Eye (tissue), 1 donor: Measurements from ENCODE around the gene CROCC.
"Not testable (repeated sequence)": the region's sequence is repeated elsewhere in the genome, so short reads cannot be mapped to it uniquely, and the experiment has no call there.

Source experiments
- DNase-seq: peaks from one replicate; pipeline ENCODE4 v3.0.0-alpha.2; 2015

CROCC gene

GRCh38 chr1:16918936-16919665 lies 2.6 kb upstream of the CROCC start:
- DNase-seq: not testable (repeated sequence)

GRCh38 chr1:16920951-16921350 lies 780 bp upstream of the CROCC start:
- DNase-seq: no peak

DNA sequence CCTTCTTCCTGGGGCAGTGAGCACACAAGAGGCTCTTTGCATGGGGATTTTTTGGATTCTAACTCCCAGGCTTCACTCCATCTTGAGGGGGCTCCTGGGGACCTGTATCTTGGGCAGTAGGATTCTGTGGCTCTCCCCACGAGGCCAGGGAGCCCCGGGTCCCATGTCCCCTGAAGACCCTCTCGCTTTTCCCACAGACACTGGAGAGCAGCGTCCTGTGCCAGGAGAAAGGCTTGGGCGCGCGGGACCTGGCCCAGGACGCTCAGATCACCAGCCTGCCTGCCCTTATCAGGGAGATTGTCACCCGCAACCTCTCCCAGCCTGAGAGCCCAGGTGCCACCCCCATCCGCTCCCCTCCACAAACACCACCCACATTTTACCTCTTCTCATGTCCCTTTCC lies 735 bp downstream of the CROCC start:
- no peak for DNase-seq

GRCh38 chr1:16922885-16923431 lies 1.2 kb downstream of the CROCC start:
- peak; percentile 55 for DNase-seq

GRCh38 chr1:16924216-16924918 lies 2.6 kb downstream of the CROCC start:
- no peak for DNase-seq

- no peak for DNase-seq
These were observed 3.3 kb downstream of the CROCC start for GRCh38 chr1:16924919-16925477.

DNA sequence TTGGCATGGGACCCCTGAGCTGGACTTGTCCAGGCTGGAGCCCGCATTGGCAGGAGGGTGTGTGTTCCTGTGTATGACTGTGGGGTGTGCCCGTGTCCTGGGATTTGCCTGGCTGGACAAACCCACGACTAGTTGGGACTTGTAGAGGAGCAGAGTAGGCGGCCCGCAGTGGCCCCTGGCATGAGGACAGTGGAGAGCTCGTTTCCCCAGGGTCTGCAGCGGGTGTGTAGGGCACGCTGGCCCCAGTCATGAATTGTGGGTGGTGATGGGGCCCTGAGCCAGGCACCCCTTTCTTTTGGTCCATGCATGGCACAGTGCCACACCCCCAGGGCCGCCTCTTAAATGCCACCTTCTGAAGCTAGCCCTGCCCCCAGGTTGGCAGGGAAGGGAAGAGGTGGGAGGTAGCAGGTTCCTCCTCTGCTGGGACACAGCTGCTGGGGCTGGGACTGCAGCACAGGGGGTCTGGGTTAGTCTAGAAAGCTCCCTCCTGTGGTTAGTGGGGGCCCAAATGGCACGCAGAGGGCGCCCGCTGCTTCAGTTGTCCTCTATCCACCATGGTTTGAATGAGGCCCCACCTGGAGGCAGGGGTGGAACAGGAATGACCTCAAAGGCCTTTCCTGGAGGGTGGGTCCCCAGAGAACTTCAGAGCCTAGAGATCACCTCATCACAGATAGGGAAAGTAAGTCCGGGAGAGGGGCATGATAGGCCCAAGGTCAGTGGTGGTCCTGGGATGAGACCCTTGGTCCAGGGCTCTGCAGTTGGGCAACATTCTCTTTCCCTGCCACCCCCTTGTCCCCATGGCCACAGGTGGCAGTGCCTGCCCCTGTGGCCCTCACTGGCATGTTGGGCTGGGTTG lies 4.1 kb downstream of the CROCC start:
- DNase-seq: no peak

GRCh38 chr1:16926491-16927073 lies 4.9 kb downstream of the CROCC start:
- DNase-seq: peak; percentile 96

GRCh38 chr1:16927256-16927655 lies 5.5 kb downstream of the CROCC start:
- DNase-seq: no peak

DNA sequence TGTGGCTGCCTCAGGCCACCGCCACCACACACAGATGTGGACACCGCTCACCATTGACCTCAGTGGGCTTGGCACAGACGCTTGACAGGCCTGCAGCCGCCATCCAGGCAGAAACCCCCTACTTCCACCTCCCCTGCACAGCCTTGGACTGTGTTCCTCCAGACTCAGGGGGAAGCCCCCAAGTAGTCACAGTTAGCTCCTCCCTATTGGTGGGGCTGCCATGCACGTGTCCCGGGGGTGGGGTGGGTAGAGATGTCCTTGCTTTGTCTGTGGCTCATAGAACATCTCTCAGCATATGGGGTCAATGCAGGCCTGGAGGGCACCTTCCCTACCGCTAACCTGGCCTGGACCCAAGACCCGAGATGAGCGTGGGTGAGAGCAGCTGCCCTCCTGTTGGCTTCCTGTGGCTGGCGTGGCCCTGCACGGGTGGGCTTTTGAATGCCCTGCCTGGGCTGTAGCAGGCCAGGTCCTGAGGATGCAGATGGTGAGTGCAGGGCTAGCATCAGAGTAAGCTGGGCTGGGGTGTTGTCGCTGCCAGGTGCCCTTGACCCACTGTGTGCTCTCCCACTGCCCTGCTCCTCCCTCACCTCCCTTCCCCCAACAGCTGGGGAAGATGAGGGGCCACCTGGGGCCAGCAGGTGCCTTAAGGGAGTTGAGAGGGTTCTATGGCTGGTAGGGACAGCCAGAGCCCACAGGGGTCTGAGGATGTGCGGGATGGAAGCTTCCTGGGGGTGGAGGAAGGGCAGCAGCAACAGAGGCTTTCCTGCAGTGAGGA lies 6.2 kb downstream of the CROCC start:
- no peak for DNase-seq

DNA sequence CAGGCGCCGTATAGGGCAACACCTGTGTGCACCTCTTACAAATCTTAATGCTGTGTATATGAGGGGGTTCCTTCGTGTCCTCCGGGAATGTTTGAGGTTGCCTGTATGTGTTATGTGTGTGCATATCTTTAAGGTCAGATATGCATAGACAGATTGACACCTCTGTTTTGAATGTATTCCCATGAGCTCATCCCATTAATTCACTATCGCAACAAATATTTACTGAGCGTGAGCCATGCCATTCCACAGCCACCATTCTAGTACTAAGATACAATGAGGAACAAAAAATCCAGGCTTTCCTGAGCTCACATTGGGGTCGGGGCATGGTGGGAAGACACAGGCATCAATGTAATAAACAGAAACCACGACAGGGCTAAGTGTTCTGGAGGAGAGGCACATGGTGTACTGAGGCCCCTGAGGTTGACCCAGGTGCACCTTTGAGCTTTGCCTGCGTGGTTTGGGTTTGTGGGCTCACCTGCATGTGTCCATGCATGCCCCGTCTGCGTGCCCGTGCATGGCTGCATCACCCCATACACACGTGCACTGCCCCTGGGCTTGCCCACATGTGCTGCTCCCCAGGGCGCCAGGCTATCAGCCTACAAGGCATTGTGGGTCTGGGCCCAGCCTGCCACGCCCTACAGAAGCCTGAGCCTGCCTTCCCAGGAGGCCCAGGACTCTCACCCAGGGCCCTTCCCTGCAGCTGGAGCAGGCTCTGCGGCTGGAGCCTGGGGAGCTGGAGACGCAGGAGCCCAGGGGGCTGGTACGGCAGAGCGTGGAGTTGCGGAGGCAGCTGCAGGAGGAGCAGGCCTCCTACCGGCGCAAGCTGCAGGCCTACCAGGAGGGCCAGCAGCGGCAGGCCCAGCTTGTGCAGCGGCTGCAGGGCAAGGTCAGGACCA lies 7.7 kb downstream of the CROCC start:
- DNase-seq: not testable (repeated sequence)

GRCh38 chr1:16931206-16931934 lies 9.6 kb downstream of the CROCC start:
- DNase-seq: not testable (repeated sequence)

DNA sequence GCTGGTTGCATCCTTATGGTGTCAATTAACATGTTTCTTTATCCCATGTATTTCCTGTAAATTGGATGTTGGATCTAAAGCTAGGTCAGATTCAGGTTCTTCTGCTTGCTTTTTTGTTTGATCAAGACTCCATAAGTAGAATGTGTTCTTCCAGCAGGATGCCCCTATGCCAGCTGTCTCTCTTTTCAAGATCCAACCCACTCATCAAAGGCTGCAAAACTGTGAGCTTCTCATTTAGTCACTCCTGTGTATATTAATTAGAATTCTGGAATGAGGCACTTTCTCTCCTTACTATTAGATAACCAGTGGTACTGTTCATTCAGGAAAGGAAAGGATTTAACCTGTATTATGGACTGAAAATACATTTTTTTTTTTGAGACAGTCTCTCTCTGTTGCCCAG lies 12.2 kb downstream of the CROCC start:
- not testable (repeated sequence) for DNase-seq

GRCh38 chr1:16936580-16936979 lies 14.8 kb downstream of the CROCC start:
- not testable (repeated sequence) for DNase-seq

DNA sequence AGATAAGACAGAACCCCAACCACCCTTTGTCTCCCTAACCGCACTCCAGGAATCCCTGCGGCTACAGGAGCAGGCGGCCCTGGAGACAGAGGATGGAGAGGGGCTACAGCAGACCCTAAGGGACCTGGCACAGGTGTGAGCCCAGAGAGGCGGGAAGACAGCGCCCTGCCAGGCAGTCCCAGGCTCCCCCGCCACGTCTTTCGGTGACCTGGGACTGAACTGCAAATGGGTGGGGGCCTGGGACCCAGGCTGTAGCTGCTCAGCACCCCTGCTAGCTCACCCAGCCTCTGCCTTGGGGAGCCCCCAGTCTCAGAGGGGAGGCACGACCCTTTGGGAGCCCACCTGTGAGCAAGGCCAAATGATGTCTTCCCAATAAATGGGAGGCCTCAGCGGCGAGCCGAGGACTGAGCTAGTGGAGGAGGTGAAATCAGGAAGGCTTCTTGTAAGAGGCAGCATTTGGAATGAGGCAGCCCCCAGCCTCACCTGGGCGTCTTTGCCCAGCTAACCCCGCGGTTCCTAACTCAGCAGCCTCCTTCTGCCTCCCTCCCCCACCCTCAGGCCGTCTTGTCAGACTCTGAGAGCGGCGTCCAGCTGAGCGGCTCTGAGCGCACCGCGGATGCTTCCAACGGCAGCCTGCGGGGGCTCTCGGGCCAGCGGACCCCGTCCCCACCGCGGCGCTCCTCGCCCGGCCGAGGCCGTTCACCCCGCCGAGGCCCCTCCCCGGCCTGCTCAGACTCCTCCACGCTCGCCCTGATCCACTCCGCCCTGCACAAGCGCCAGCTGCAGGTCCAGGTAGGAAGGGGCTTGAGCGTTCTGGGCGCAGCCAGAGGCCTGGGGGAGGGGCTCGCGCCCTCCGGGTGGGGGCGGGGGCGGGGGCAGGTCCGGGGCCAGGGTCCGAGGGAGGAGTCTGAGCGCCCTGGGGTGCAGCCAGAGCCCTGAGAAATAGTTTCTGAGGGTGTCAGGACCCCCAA lies 16.9 kb downstream of the CROCC start:
- DNase-seq: no peak

GRCh38 chr1:16939386-16940180 lies 17.9 kb downstream of the CROCC start:
- not testable (repeated sequence) for DNase-seq

- DNase-seq: no peak
These were observed 22.3 kb downstream of the CROCC start for GRCh38 chr1:16944038-16944437.

GRCh38 chr1:16945512-16945911 lies 23.8 kb downstream of the CROCC start:
- DNase-seq: not testable (repeated sequence)
